Measurements from ENCODE around the gene CCDC92.

The CCDC92 gene

GRCh38 chr12:123895451-123895850 lies 77.2 kb downstream of the CCDC92 start:
- DNase-seq (ENCODE audit: low read depth) = no peak
- no peak for TF ChIP-seq CTCF (conservative IDR thresholded peaks at IDR 0.05; ENCODE audit: low read depth, low read length)

GRCh38 chr12:123894823-123895345 lies 77.7 kb downstream of the CCDC92 start:
- no peak for TF ChIP-seq CTCF (conservative IDR thresholded peaks at IDR 0.05; ENCODE audit: low read depth, low read length)
- no peak overlapping the region for H3K4me3 ChIP-seq (ENCODE audit: low read depth, low read length)
- peak; percentile 52 for DNase-seq (ENCODE audit: low read depth)

More at GRCh38 chr12:123895451-123895850, 77.2 kb downstream of the CCDC92 start:
- H3K4me3 ChIP-seq (ENCODE audit: low read depth, low read length) = no peak overlapping the region

GRCh38 chr12:123893276-123893675 lies 79.4 kb downstream of the CCDC92 start:
- no peak for TF ChIP-seq CTCF (conservative IDR thresholded peaks at IDR 0.05; ENCODE audit: low read depth, low read length)
- H3K4me3 ChIP-seq (ENCODE audit: low read depth, low read length) = no peak overlapping the region
- no peak for DNase-seq (ENCODE audit: low read depth)

- no peak overlapping the region for H3K4me3 ChIP-seq (ENCODE audit: low read depth, low read length)
- no peak for DNase-seq (ENCODE audit: low read depth)
- TF ChIP-seq CTCF (conservative IDR thresholded peaks at IDR 0.05; ENCODE audit: low read depth, low read length) = no peak
Observed at GRCh38 chr12:123892853-123893252, 79.8 kb downstream of the CCDC92 start.

- DNase-seq (ENCODE audit: low read depth) = no peak
- TF ChIP-seq CTCF (conservative IDR thresholded peaks at IDR 0.05; ENCODE audit: low read depth, low read length) = no peak
- H3K4me3 ChIP-seq (ENCODE audit: low read depth, low read length) = no peak overlapping the region
Observed at GRCh38 chr12:123892180-123892559, 80.5 kb downstream of the CCDC92 start.

- peak; percentile 63 for DNase-seq (ENCODE audit: low read depth)
- TF ChIP-seq CTCF (conservative IDR thresholded peaks at IDR 0.05; ENCODE audit: low read depth, low read length) = peak; percentile 18
- no peak overlapping the region for H3K4me3 ChIP-seq (ENCODE audit: low read depth, low read length)
Observed at GRCh38 chr12:123891516-123892179, 81.0 kb downstream of the CCDC92 start.

GRCh38 chr12:123891011-123891410 lies 81.6 kb downstream of the CCDC92 start:
- TF ChIP-seq CTCF (conservative IDR thresholded peaks at IDR 0.05; ENCODE audit: low read depth, low read length) = no peak
- H3K4me3 ChIP-seq (ENCODE audit: low read depth, low read length) = no peak overlapping the region
- no peak for DNase-seq (ENCODE audit: low read depth)

Data from choroid plexus epithelial cell (primary cell).